Transverse colon (tissue), 4 donors: ENCODE data around the gene HNRNPUL2. TPM values are rescaled to one million over a fixed set of nuclear protein-coding genes. Genes with fewer than 3 reads are reported as not detected.
"Not testable (repeated sequence)": the region's sequence is repeated elsewhere in the genome, so short reads cannot be mapped to it uniquely, and the experiment has no call there.

Experiments
- DNase-seq: peaks from one replicate; pipeline ENCODE4 v3.0.0-alpha.2; 2019
- H3K27ac ChIP-seq, 4 donors: fragments of 200-600 bp; sonication (generic); 2 replicates each; pipeline ENCODE4 v1.5.1; 2016 to 2018; ENCODE audit warnings: inconsistent platforms in 4 of 4
- H3K27me3 ChIP-seq: fragments of 200-600 bp; sonication (generic); 2 replicates; pipeline ENCODE4 v1.5.1; 2017; ENCODE audit warnings: inconsistent platforms
- H3K36me3 ChIP-seq, 4 donors: fragments of 200-600 bp; sonication (generic); 2 replicates each; pipeline ENCODE4 v1.5.1; 2017 to 2019; ENCODE audit warnings: inconsistent platforms in 4 of 4
- H3K4me1 ChIP-seq, 4 donors: fragments of 200-600 bp; sonication (generic); 2 replicates each; pipeline ENCODE4 v1.5.1; 2017 to 2020; ENCODE audit warnings: inconsistent platforms in 4 of 4
- H3K4me3 ChIP-seq, 4 donors: fragments of 200-600 bp; sonication (generic); 1 replicate in 1 of 4; 2 replicates in 3 of 4; pipeline versions ENCODE4 v1.5.1 to v1.6.1; 2017 to 2019; ENCODE audit warnings: inconsistent platforms in 4 of 4
- H3K9me3 ChIP-seq, 2 donors: fragments of 200-600 bp; sonication (generic); 2 replicates each; pipeline ENCODE4 v1.5.1; 2017 to 2019; ENCODE audit warnings: inconsistent platforms in 2 of 2
- CTCF ChIP-seq, 5 experiments: fragments of 200-600 bp in 3 of 5; fragments of 450-650 bp in 2 of 5; sonication (generic) in 3 of 5; IDR thresholded peaks; 1 replicate in 2 of 5; 2 replicates in 3 of 5; pipeline ENCODE4 v1.5.1; 2016 to 2017; ENCODE audit warnings: antibody characterized with exemption in 5 of 5, inconsistent platforms in 3 of 5, mild to moderate bottlenecking in 2 of 5, moderate library complexity in 1 of 5
- EP300 ChIP-seq: sonication (generic); formaldehyde crosslinking; IDR thresholded peaks from one replicate; pipeline ENCODE4 v1.6.1; 2017; ENCODE audit warnings: antibody characterized with exemption, low read depth
- POLR2A ChIP-seq: fragments of 450-650 bp; IDR thresholded peaks from one replicate; pipeline ENCODE4 v1.6.1; 2016; ENCODE audit warnings: antibody characterized with exemption, mild to moderate bottlenecking, moderate library complexity
- POLR2AphosphoS5 ChIP-seq, 3 donors: sonication (generic); formaldehyde crosslinking; IDR thresholded peaks; one replicate each; pipeline ENCODE4 v1.6.1; 2016; ENCODE audit warnings: antibody characterized with exemption in 3 of 3
- WGBS, 2 donors: methylation state at CpG; one replicate each; pipeline ENCODE4 v1.1.5; 2018; ENCODE audit warnings: low coverage in 1 of 2; 5-methylcytosine and 5-hydroxymethylcytosine counted together
- in situ Hi-C, 4 donors: fragments of 200-750 bp; cut with MboI; loops; one replicate each; pipeline versions ENCODE4 v1.15.0 to v1.15.1; 2017; ENCODE audit warnings: low sequenced_read_pairs in 3 of 4, low pct_ligation_motif_present in 1 of 4, low pct_unique_long_range_greater_than_20kb in 1 of 4
- intact Hi-C: fragments of 100-400 bp; cut with DNase I; formaldehyde crosslinking; loops from one replicate; pipeline ENCODE4 v1.15.1; 2023; ENCODE audit warnings: low total_unique reads
- total RNA-seq, 4 donors: library from RNA; depleted of rRNA; stranded (reverse); fragments of >200 nt; gene quantifications; one replicate each; pipeline ENCODE4 v1.1.0, GENCODE V29; 2016

HNRNPUL2 gene
- total RNA-seq, 4 donors from 2014 or later: 21.8 to 116 (median 59.6) TPM

- Histone ChIP-seq H3K9me3 (no peaks in the 10 kb centered on the region), H3K4me1 (peaks cover 24 to 41% (median 26%) of the 10 kb centered on the region in 4 donors), H3K36me3 (peaks cover 0 to 15% (median 3%) of the 10 kb centered on the region in 4 donors), H3K27me3 (no peaks in the 10 kb centered on the region), H3K4me3 (no peak overlapping the region), H3K27ac (no peak overlapping the region)
- TF ChIP-seq CTCF (IDR thresholded peaks at IDR 0.05) (no peak), POLR2A (no peak), EP300 (no peak), POLR2AphosphoS5 (IDR thresholded peaks at IDR 0.05) (no peak)
- 43 to 60% methylated on average over 4 to 6 of the region's 6 CpGs for WGBS, 2 donors
- intact Hi-C loops: no loop called here
- DNase-seq: no peak
- in situ Hi-C loops: loop anchor here in 2 of 4 donors (25.0 kb wide), 2 partner anchors 264 to 289 kb away; partner anchors contain the start of gene SCGB1A1 (in 1 of the 2)
Measured at GRCh38 chr11:62676698-62677097, 50.6 kb downstream of the HNRNPUL2 start.

- intact Hi-C loops, H3K9me3 ChIP-seq, H3K27me3 ChIP-seq, H3K4me3 ChIP-seq, DNase-seq, H3K27ac ChIP-seq: not testable (repeated sequence)
- Histone ChIP-seq H3K36me3 (peaks cover 0 to 15% (median 3%) of the 10 kb centered on the region in 4 donors), H3K4me1 (peaks cover 28 to 46% (median 34%) of the 10 kb centered on the region in 4 donors)
- 86 to 89% methylated on average over 10 of the region's 10 CpGs for WGBS, 2 donors
- in situ Hi-C loops: loop anchor here in 2 of 4 donors (25.0 kb wide), 2 partner anchors 263 to 288 kb away; partner anchors contain the start of gene SCGB1A1 (in 1 of the 2)
Measured at GRCh38 chr11:62675415-62675814, 51.8 kb downstream of the HNRNPUL2 start.

DNA sequence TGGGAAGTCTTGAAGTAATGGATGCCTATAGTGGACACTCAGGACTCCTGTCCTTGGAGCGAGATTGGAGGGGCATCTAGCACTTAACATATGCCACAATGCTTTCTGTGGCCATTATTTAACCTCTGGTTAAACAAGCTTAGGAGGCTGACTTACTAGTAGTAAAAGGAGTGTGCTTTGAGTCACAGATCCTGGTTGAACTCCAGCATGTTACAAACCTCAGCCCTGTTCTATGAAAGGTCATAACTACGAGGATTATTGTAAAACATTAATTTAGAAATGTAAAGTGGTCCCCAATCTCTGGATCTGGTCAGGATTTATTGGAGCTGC, 54.1 kb downstream of the HNRNPUL2 start:
- Histone ChIP-seq H3K4me1 (peaks cover 21 to 51% (median 36%) of the 10 kb centered on the region in 4 donors), H3K27ac (peak overlapping the region; percentile 92 to 93 (median 93)), H3K4me3 (peak overlapping the region in 1 of 4 donors; percentile 79), H3K36me3 (peaks cover 0 to 15% (median 3%) of the 10 kb centered on the region in 4 donors), H3K9me3 (no peaks in the 10 kb centered on the region), H3K27me3 (no peaks in the 10 kb centered on the region)
- in situ Hi-C loops: no loop called here
- TF ChIP-seq POLR2A: no peak
- TF ChIP-seq POLR2AphosphoS5 (IDR thresholded peaks at IDR 0.05): no peak
- no peak for TF ChIP-seq EP300
- no peak for TF ChIP-seq CTCF (IDR thresholded peaks at IDR 0.05)
- intact Hi-C loops: no loop called here
- WGBS, 2 donors: 33 to 65% methylated on average over 1 to 2 of the region's 2 CpGs
- no peak for DNase-seq

GRCh38 chr11:62671608-62672389, 55.5 kb downstream of the HNRNPUL2 start, which contains the start of the genes LBHD1 and UQCC3:
Gene LBHD1 (minus strand): TSS chr11:62672267. CDS start chr11:62670031, 2,236 bp downstream.
Gene UQCC3 (plus strand): TSS chr11:62671673. CDS start chr11:62671746, 73 bp downstream.
- peak within 1 kb of the TSS; percentile 92 to 93 (median 93) for H3K27ac ChIP-seq
- H3K36me3 ChIP-seq: peaks cover 0 to 10% (median 1%) of the 10 kb centered on the region in 4 donors
- H3K27me3 ChIP-seq: no peaks in the 10 kb centered on the region
- WGBS, 2 donors: 1% methylated on average over 53 of the region's 59 CpGs; no CpG with 5 or more reads in 1 of the 2 donors
- TF ChIP-seq POLR2AphosphoS5 (IDR thresholded peaks at IDR 0.05) (peak; percentile 76 to 83 (median 77)), CTCF (IDR thresholded peaks at IDR 0.05) (no peak), EP300 (no peak), POLR2A (peak; percentile 82)
- in situ Hi-C loops: no loop called here
- intact Hi-C loops: no loop called here
- peak within 1 kb of the TSS; percentile 51 to 79 (median 62) for H3K4me3 ChIP-seq
- no peaks in the 10 kb centered on the region for H3K9me3 ChIP-seq
- DNase-seq: peak; percentile 83
- peaks cover 21 to 54% (median 41%) of the 10 kb centered on the region in 4 donors for H3K4me1 ChIP-seq
